SK-N-MC (cell line): ENCODE results near the gene CST3.
"Not testable (repeated sequence)": the region's sequence is repeated elsewhere in the genome, so short reads cannot be mapped to it uniquely, and the experiment has no call there.

ENCODE experiments used
- DNase-seq: peaks from one replicate; pipeline ENCODE4 v3.0.0-alpha.2; 2011; ENCODE audit warnings: low read depth, low spot score
- H3K27ac ChIP-seq: fragments of 200-600 bp; sonication (generic); 2 replicates; pipeline ENCODE4 v1.5.1; 2016; ENCODE audit warnings: mixed run types
- H3K36me3 ChIP-seq: fragments of 200-600 bp; sonication (generic); 2 replicates; pipeline ENCODE4 v1.6.1; 2017; ENCODE audit warnings: antibody characterized with exemption, low read length, mixed read lengths; ENCODE audit not compliant: insufficient read depth
- H3K4me3 ChIP-seq: fragments of 200-600 bp; sonication (generic); 2 replicates; pipeline ENCODE4 v1.5.1; 2016
- H3K9ac ChIP-seq: fragments of 200-600 bp; sonication (generic); 2 replicates; pipeline ENCODE4 v1.8.0; 2017; ENCODE audit warnings: mixed run types, mixed read lengths; ENCODE audit not compliant: insufficient read length
- H3K9me3 ChIP-seq: fragments of 200-600 bp; sonication (generic); 2 replicates; pipeline ENCODE4 v1.6.1; 2017; ENCODE audit warnings: low read depth, mild to moderate bottlenecking, antibody characterized with exemption, low read length, moderate library complexity, mixed read lengths
- EZH2 ChIP-seq: fragments of 200-600 bp; sonication (generic); IDR thresholded peaks from one replicate; pipeline ENCODE4 v1.6.1; 2017; ENCODE audit warnings: antibody characterized with exemption
- FOXP2 ChIP-seq: optimal IDR thresholded peaks from 2 replicates; pipeline ENCODE3; 2011; ENCODE audit warnings: mild to moderate bottlenecking, moderate library complexity; ENCODE audit not compliant: insufficient read depth; ENCODE audit errors: extremely low read length, control extremely low read depth
- POLR2AphosphoS5 ChIP-seq: IDR thresholded peaks from 2 replicates; pipeline ENCODE4 v1.6.1; 2012; ENCODE audit warnings: mild to moderate bottlenecking, low read depth, low read length, borderline replicate concordance

CST3 gene

GRCh38 chr20:23667666-23668065, 29.9 kb upstream of the CST3 start:
- Histone ChIP-seq H3K4me3 (no peak overlapping the region), H3K27ac (no peak overlapping the region), H3K36me3 (no peaks in the 10 kb centered on the region), H3K9me3 (no peaks in the 10 kb centered on the region), H3K9ac (no peak overlapping the region)
- TF ChIP-seq EZH2 (no peak), POLR2AphosphoS5 (no peak), FOXP2 (no peak)
- no peak for DNase-seq

GRCh38 chr20:23666698-23667097, 28.9 kb upstream of the CST3 start:
- TF ChIP-seq POLR2AphosphoS5 (no peak), FOXP2 (no peak), EZH2 (no peak)
- no peak overlapping the region for H3K4me3 ChIP-seq
- H3K36me3 ChIP-seq = no peaks in the 10 kb centered on the region
- no peak overlapping the region for H3K27ac ChIP-seq
- H3K9me3 ChIP-seq = no peaks in the 10 kb centered on the region
- no peak for DNase-seq
- H3K9ac ChIP-seq = no peak overlapping the region

- no peak for DNase-seq
- no peak overlapping the region for H3K9ac ChIP-seq
Measured at GRCh38 chr20:23666189-23666588, 28.4 kb upstream of the CST3 start.

GRCh38 chr20:23664954-23665353, 27.2 kb upstream of the CST3 start:
- Histone ChIP-seq H3K9me3 (no peaks in the 10 kb centered on the region), H3K27ac (no peak overlapping the region), H3K36me3 (no peaks in the 10 kb centered on the region), H3K4me3 (no peak overlapping the region), H3K9ac (no peak overlapping the region)
- DNase-seq = no peak
- TF ChIP-seq POLR2AphosphoS5 = no peak
- TF ChIP-seq FOXP2 = no peak
- no peak for TF ChIP-seq EZH2

More at GRCh38 chr20:23666189-23666588, 28.4 kb upstream of the CST3 start:
- no peaks in the 10 kb centered on the region for H3K36me3 ChIP-seq
- TF ChIP-seq EZH2 (no peak), POLR2AphosphoS5 (no peak), FOXP2 (no peak)
- H3K4me3 ChIP-seq = no peak overlapping the region
- no peaks in the 10 kb centered on the region for H3K9me3 ChIP-seq
- H3K27ac ChIP-seq = no peak overlapping the region

- DNase-seq, H3K9ac ChIP-seq, H3K36me3 ChIP-seq, H3K4me3 ChIP-seq, H3K27ac ChIP-seq, H3K9me3 ChIP-seq: not testable (repeated sequence)
Measured at GRCh38 chr20:23664046-23664445, 26.3 kb upstream of the CST3 start.

- DNase-seq = no peak
- Histone ChIP-seq H3K9ac (no peak overlapping the region), H3K27ac (no peak overlapping the region), H3K4me3 (no peak overlapping the region), H3K36me3 (no peaks in the 10 kb centered on the region), H3K9me3 (no peaks in the 10 kb centered on the region)
- TF ChIP-seq FOXP2 (no peak), EZH2 (no peak), POLR2AphosphoS5 (no peak)
Measured at GRCh38 chr20:23663180-23663579, 25.4 kb upstream of the CST3 start.

GRCh38 chr20:23662276-23662870, 24.6 kb upstream of the CST3 start:
- H3K9me3 ChIP-seq = no peaks in the 10 kb centered on the region
- no peak overlapping the region for H3K9ac ChIP-seq
- no peak for DNase-seq
- no peaks in the 10 kb centered on the region for H3K36me3 ChIP-seq
- TF ChIP-seq FOXP2 = no peak
- TF ChIP-seq EZH2 = no peak
- no peak for TF ChIP-seq POLR2AphosphoS5
- H3K27ac ChIP-seq = no peak overlapping the region
- no peak overlapping the region for H3K4me3 ChIP-seq

- Histone ChIP-seq H3K36me3 (no peaks in the 10 kb centered on the region), H3K4me3 (no peak overlapping the region), H3K9me3 (no peaks in the 10 kb centered on the region), H3K27ac (no peak overlapping the region), H3K9ac (no peak overlapping the region)
- TF ChIP-seq POLR2AphosphoS5 = no peak
- no peak for TF ChIP-seq FOXP2
- TF ChIP-seq EZH2 = no peak
- DNase-seq = no peak
Measured at GRCh38 chr20:23661002-23661429, 23.3 kb upstream of the CST3 start.
